Measurements from ENCODE around the gene VPS72.

- TF ChIP-seq, protein P1, sequence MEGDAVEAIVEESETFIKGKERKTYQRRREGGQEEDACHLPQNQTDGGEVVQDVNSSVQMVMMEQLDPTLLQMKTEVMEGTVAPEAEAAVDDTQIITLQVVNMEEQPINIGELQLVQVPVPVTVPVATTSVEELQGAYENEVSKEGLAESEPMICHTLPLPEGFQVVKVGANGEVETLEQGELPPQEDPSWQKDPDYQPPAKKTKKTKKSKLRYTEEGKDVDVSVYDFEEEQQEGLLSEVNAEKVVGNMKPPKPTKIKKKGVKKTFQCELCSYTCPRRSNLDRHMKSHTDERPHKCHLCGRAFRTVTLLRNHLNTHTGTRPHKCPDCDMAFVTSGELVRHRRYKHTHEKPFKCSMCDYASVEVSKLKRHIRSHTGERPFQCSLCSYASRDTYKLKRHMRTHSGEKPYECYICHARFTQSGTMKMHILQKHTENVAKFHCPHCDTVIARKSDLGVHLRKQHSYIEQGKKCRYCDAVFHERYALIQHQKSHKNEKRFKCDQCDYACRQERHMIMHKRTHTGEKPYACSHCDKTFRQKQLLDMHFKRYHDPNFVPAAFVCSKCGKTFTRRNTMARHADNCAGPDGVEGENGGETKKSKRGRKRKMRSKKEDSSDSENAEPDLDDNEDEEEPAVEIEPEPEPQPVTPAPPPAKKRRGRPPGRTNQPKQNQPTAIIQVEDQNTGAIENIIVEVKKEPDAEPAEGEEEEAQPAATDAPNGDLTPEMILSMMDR (IDR thresholded peaks at IDR 0.05): no peak
- TF ChIP-seq POLR2A (IDR thresholded peaks at IDR 0.05): no peak
These were observed 45.2 kb upstream of the VPS72 start for GRCh38 chr1:151235235-151235634.

Measured in heart left ventricle (tissue), 13 donors.